Measurements from ENCODE around the gene GAREM1.

GAREM1 gene

DNA sequence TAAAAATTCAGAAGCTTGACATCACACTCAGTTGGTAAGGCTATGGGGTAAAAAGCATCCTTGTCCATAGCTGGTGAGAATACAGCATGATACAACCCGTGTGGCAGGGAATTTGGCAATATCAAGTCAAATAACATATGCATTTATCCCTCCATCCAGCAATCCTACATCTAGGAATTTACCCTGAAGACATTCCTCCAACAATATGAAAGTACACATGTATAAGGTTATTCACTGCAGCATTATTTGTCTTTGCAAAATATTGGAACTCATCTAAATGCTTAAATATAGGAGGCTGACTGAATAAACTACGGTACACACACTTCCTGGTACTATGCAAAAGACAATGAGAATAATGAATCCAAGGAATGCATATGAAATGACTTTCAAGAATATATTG is 179.9 kb downstream of the GAREM1 start:
- DNase-seq (ENCODE audit: low spot score), result no peak

DNA sequence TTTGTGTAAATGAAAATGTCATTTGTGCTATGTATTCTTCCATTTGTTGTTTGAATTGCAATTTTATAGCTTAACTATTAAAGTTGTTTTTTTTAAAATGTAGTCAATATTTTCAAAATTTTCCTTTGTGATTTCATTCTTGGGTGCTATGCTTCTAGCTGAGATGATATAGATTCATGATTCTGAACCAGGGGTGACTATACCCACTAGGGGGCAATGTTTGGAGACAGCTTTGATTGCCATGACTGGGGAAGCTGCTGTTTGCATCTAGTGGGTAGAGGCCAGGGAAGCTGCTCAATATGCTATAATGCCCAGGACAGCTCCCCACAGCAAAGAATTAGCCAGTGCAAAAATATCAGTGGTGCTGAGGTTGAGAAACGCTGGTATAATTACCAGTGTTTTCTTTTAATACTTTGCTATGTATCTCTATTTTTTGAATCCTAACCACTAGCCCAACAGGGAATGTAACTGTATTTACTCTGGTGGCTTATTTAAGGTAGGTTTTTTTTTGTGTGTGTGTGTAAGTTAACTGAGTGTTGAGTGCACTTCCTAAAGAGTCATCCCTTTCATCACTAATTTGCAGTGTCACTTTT is 181.1 kb downstream of the GAREM1 start:
- peak; percentile 13 for DNase-seq (ENCODE audit: low spot score)

DNA sequence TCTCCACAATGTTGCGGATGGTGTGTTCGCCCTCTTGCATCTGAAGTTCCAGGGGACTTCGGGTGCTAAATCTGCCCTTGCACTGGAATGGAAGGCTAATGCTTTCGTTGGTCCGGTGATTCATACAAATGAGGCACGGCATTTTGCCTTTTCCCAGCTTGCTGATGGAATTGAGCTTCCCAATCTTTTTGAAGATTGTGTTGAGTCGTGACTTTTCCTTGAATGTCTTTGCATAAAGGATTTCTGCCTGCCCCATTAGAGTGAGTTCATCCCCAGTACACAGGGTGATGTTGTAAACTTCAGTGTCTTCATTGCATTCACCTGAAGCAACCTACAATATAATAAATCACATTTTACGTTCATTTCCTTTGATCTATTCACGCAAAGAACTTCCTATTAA is 182.8 kb downstream of the GAREM1 start:
- DNase-seq (ENCODE audit: low spot score), result no peak

DNA sequence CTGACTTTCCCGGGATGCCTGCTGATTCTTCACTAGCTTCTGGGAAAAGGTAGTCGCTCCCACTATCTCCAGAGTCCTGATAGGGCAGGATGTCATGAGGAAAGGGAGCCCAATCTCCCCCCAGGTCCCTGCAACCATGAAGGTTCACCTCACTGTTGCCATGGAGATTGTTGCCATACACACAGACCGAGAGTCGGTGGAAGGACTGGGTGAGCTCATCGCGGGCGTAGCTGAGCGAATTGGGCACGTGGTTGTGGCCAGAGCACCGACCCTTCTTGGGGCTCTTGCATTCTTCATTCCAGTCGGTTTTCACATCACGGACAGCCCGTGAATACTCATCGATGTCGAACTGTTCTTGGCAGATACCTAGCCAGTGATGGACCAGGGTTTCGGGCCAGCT is 183.4 kb downstream of the GAREM1 start:
- DNase-seq (ENCODE audit: low spot score), result no peak

DNA sequence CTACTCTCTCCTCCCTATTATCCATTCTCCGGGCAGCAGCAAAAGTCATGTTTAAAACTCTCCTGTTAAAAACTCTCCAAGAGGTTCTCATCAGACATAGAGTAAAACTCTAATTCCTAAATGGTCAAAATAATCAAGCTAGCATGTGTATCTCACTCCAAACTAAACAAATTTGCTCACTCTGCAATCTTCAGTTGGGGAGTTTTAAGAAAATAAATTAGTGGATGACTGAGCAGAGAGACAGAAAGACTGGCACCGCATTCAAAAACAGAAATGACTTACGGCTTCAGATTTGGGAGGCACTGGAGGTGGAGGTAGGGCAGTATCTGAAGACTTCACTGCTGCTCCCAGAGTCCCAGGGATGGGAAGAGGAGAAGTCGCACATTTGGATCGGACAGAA is 183.9 kb downstream of the GAREM1 start:
- no peak for DNase-seq (ENCODE audit: low spot score)

DNA sequence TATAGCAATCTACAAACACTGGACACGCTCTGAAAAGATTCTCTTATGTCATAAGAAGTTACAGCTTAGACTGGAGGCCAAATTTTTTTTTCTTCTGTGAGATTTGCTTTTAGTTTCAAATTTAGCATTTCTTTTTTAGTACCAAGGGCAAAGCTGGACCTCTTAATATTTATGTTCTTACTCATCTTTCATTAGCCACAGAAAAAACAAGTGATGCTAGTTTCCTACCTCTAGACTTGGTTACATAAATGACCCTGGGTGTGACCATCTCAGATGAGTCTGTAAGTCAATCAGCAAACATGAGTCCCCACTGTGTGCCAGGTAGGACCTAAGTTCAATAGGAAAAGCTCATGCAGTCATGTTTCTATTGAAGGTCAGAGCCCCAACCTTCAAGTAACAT is 186.4 kb downstream of the GAREM1 start:
- DNase-seq (ENCODE audit: low spot score), result no peak

DNA sequence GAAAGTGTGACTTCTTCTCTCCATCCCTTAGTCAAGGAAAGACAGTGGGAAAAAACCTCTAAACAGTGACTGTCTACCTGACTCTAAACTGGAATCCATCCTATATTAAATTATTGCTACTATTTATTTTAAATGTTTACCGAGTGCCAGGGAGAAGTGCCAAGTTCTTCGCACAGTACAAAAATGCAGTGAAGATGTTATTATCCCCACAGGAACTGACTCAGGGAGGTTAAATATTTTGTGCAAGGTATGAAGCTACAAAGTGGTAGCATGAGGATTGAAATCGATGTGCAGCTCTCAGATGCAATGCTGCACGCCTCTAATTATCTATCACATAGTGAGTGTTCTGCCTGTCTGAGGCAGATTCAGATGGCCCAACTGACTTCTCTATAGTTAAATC is 189.8 kb downstream of the GAREM1 start:
- no peak for DNase-seq (ENCODE audit: low spot score)

DNA sequence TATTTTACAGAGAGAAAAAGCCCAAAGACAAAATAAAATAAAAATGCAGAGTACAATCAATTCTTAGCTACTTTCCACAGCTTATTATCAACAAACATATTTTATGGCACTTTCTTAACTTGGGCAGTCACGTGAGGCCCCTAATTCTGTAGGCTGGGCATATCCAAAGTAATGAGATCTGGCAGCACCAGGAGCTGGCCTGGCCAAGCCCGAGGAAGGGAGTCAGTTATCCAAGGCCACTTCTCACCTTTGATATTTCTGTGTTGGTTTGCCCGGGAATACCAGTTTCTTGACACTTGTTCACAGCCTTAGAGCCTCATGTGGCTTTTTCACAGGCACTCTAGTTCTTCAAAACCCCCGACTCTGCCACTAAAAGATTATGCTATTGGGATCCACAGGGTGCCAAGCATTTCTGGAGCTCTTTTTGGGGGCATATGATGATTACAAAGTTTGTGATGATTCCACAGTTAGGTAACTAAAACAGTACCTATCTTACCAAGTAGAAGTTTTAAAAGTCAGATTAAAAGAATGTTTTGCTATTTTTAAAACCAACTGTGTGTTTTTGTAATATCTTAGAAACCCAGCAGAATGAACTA is 190.4 kb downstream of the GAREM1 start:
- DNase-seq (ENCODE audit: low spot score), result no peak

DNA sequence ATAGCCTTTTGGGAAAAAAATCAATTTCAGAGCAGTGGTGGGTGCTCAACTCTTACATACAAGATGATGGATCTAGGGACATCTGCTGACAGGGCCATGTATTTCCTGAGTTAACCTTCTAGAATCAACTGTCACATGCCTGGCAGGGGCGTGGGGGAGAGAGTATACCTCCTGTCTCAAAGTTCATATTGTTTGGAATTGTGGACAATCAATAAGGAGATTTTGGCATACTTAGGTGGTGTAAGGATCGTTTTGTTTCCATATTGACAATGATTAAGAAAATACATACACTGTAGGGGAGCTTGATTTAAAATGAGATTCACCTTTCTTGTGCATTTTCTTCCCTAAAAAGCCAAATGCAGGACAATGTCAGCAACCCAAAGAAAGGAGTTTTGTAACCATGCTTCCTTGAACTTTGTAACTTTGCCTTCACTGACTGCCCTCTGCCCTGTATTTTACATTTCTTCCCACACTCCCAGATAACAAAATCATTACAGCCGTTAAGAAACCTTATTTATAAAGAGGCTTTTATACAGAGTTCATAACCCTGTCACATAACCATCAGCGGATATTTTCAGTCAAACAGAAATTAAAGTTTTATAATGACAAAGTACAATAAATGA is 192.4 kb downstream of the GAREM1 start:
- no peak for DNase-seq (ENCODE audit: low spot score)

DNA sequence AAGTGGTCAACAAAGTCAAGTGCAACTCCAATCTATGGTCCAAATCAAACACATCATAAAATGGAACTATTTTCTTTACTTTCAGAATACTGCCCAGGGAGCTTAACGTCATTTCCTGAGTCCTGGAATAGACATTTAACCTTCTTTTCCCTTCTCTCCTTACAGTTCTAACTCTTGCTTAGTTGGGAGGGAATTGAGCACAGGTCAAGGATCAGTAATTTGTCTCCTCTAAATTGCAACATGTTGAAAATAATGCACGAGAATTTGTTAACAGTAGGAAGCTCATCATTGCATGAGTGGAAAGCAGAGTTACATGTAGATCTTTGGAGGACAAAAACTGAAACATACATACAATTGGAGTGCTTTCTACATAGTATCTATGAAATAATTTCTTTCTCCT is 193.1 kb downstream of the GAREM1 start:
- no peak for DNase-seq (ENCODE audit: low spot score)

DNA sequence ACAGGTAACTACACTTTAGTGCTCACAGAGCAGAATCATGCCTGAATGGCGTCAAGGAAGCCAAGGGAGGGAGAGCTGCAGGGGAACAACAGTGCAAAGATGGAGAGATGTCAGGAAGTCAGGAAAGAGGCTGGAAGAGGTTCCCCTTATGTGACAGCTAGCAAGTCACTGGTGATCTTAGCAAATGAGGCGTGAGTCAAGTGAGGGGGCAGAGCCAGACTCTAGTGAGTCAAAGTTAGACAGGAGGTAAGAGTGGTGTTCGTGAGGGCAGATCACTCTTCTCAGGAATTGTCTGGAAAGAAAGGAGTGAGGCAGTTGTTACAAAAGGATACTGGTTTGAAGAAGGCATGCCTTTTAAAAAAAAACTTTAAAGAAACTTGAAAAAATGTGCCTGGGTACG is 193.8 kb downstream of the GAREM1 start:
- DNase-seq (ENCODE audit: low spot score), result no peak

DNA sequence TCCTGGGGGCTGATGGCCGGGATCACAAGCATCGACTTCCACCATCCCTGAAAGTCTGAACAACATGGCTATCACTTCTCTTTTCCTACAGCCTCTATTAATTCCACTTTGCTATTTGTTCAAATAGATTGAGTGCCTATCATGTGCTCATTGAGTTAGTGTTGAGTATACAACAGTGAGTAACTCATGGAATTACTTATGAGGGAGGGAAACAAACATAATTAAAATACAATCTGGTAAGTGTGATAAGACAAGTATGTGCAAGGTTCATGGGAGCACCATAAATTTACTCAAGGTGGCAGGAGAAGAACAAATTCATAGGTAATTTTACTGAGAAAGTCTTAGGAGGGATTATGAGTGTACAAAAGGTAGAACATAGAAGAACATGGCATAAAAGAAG is 194.4 kb downstream of the GAREM1 start:
- DNase-seq (ENCODE audit: low spot score), result no peak

DNA sequence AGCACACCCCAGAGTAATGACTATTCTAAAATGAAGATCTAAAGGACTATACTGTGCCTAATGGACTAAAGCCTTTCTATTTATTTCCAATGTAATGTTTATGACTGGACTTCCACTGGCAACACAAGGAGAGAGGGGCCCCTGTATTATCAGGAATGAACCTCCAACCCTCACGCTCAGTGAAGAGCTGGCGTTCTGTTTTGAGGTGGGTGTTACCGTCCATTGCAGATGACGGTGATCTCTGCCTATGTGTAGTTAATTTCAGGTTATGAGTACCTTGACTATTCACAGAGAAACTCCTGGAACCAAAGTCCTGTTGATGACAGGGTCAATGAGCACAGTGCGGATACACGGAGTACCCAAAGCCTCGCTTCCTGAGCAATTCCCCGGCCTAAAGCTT is 195.5 kb downstream of the GAREM1 start:
- DNase-seq (ENCODE audit: low spot score), result no peak

DNA sequence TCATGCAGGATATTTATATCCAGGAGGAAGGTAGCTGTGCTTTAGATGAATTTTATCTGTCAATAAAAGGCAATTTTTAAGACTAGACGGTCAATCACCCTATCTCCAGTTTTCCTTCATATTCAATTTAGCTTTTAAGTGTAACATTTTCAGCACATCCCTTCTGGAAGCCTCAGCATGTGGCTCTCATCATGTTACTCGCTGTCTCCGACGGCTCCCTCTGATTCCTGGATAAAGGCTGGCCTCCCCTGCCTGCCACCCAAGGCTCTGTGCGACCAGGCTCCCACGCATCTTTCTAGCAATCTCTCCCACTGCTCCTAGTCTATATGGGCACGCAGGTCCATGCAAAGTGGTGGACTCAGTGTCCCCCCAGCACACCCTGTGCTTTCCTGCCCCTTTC is 196.4 kb downstream of the GAREM1 start:
- no peak for DNase-seq (ENCODE audit: low spot score)

DNA sequence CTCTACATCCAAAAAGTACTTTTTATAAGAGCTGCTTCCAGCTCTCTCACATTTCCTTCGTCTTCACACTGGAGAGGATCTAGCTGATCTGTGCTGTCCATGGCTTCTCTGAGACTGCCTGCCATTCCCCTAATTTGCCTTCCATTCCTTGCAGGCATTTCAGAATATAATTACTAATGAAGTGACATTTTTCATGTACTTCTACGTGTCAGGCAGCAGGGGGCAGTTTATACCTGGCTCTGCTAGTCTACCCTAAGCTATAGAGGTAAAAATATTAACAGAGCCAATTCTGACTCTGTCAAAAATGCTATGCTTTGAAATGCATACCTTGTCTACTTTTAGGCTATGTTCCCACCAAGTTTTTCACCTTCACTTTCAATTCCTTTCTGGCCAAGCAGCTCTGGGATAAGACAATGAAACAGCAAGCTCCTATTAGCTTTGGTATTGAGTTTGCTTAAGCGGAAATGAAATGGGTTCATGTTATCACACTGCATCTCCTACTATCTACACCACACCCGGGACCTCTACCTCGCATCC is 198.9 kb downstream of the GAREM1 start:
- DNase-seq (ENCODE audit: low spot score), result no peak

DNA sequence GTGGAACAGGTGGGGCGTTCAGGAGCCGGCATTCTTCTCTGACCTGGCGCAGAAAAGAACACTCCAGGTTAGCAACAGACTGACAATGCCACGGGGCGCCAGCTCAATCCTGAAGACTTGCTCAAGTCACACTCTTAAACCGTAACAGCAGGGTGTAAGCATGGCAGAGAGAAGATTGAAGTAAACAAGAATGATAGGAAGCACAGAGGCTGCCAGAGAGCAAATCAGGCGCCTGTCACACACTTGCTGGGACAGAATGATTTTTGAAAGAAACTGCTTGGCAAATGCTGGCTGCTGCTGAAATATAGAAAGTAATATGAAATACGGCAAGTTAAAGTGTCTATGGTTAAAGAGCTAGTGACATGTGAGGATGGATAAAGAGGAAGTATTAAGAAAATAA is 200.3 kb downstream of the GAREM1 start:
- no peak for DNase-seq (ENCODE audit: low spot score)

DNA sequence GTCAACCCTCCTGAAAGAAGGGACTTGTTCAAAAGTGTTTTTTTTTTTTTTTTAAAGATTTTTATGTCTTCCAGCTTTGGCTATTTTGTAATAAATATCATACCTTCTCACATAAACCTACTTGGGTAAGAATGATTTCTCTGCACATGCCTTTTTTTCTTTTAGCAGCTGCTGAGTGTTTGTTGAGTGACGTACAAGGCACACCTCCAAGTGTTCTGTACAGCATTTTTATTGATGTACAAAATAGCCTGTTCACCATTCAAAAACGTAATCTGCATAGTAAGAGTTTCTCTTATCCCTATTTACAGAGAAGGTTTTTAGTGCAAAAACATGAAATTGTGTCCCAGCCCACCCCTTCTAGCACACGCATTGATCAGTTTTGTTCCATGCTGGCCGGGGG is 203.2 kb downstream of the GAREM1 start:
- DNase-seq (ENCODE audit: low spot score), result no peak

DNA sequence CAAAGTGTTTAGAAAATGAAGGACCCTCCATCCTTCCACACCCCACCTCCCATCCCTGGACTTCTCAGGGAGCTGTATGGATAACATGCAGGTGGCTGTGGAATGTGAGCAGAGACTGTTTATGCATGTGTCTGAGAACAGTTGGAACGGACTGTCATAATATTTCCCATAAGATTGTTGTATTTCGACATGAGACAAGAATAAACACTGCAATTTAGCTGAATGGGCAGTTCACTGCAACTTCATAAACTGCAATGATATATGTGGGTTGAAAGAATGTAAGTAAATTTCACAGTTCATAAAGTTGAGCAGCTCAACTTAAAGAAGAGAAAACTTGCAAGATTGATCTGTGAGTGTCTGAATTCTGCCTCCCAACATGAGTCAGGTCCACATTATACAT is 206.3 kb downstream of the GAREM1 start:
- no peak for DNase-seq (ENCODE audit: low spot score)

DNA sequence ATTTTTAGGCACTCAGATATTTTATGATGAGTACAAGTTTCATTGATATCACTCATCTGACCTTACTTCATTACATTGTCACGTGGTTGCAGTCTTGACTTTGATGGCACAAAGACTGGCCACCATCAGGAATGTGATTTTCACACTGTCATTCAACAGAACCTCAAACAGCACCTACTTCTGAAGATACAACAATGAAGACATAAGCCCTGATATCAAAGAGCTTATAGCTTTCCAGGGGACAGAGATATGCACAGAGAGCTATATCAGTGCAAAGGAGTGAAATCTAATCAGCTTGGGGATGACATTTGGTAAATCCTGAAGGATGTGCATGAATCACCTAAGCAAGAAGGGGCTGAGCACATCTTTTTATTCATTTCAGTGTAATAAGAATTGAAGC is 208.6 kb downstream of the GAREM1 start:
- no peak for DNase-seq (ENCODE audit: low spot score)

DNA sequence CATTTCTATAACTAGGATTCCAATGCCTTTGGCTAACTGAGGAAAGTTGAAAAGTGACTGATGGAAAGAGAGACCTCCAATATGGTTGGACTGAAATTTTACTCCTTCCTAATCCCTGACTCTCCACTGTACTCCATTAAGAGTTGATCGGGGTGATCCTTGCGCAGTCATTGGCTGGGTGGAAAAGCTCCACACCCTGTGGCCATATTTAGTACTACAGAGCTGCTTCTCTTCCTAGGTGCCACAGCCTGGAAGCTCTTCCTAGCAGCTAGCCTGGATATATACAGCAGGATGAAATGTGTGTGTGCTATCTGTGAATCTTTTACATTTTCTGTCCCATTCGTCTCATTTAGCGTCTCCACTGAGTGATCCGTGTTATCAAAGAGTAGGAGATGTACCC is 209.7 kb downstream of the GAREM1 start:
- no peak for DNase-seq (ENCODE audit: low spot score)

DNA sequence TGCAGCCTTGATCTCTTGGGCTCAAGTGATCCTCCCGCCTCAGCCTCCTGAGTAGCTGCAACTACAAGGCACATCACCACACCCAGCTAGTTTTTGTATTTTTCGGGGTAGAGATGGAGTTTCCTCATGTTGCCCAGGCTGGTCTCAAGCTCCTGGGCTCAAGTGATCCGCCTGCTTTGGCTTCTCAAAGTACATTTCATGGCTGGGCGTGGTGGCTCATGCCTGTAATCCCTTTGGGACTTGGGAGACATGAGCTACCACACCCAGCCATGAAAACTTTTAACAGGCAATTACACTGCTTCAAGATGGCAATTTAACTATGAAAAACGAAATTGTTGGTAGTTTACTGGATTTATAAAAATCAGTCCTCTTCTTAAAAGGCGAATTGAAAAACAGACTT is 211.1 kb downstream of the GAREM1 start:
- no peak for DNase-seq (ENCODE audit: low spot score)

DNA sequence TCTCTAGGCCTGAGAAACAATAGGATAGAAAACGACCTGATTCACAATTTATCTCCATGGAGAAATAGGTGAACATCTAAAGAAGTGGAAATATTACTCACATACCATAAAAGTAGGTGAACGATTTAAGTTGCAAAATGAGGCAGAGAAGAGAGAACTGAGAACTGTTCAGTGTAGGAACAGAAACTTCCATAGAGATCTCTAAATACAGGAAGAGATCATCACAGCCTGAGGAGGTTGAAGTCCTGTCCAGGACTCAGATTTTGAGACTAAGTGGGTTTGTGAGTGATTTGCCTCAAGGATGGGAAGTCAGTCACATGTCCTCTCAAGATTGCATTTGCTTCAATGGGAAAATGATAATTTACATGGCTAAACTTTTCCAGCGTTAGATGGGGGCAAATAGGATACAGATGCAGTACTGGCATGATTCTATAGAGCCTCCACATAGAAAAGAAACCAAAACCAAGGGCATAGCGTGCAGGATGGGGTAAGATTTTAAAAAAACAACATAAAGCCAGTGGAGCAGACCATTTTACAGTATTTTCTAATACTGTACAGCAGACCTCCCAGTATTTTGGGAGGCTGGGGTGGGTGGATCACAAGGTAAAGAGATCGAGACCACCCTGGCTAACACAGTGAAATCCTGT is 212.0 kb downstream of the GAREM1 start:
- DNase-seq (ENCODE audit: low spot score), result no peak

DNA sequence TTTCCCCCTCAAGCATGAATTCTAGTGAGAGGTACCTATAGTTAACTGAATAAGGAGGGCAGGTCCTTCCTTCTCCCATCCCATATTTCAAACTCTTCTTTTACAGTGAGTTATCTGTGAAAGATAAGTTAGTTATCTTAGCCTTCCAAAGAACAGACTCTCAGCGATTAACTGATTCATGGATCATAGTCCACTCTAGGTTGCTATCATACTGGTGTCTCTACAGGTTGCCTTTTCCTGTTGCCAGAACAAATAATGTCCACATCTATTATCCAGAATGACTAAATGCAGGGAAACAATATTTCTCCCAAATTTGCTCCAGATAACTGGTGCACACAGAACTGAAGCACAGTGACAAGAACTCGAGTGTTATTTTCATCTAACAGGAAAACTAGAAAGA is 212.5 kb downstream of the GAREM1 start:
- DNase-seq (ENCODE audit: low spot score), result no peak

All from CD4-positive, alpha-beta T cell treated with Interleukin-15 for 4 hours (primary cell).